Breast epithelium (tissue), 4 donors: Measurements from ENCODE around the gene SYNE1. TPM values are rescaled to one million over a fixed set of nuclear protein-coding genes. Genes with fewer than 3 reads are reported as not detected.

Source experiments
- DNase-seq, 2 donors: peaks; one replicate each; pipeline ENCODE4 v3.0.0-alpha.2; 2019; ENCODE audit warnings: low spot score in 2 of 2
- H3K27ac ChIP-seq, 2 donors: fragments of 200-600 bp; sonication (generic) in 1 of 2; one replicate each; pipeline ENCODE4 v1.5.1; 2016 to 2019; ENCODE audit warnings: mild to moderate bottlenecking in 1 of 2
- H3K27me3 ChIP-seq, 2 donors: fragments of 200-600 bp; sonication (generic) in 1 of 2; one replicate each; pipeline versions ENCODE4 v1.5.1 to v1.6.0; 2017 to 2019; ENCODE audit warnings: control low read depth in 1 of 2, mild to moderate bottlenecking in 1 of 2
- H3K36me3 ChIP-seq: fragments of 200-600 bp; one replicate; pipeline ENCODE4 v1.5.1; 2019
- H3K4me1 ChIP-seq, 2 donors: fragments of 200-600 bp; sonication (generic); one replicate each; pipeline ENCODE4 v1.5.1; 2016 to 2019; ENCODE audit warnings: control low read depth in 1 of 2
- H3K4me3 ChIP-seq, 3 donors: fragments of 200-600 bp; sonication (generic); 1 replicate in 2 of 3; 2 replicates in 1 of 3; pipeline ENCODE4 v1.5.1; 2016 to 2019; ENCODE audit warnings: mild to moderate bottlenecking in 3 of 3, moderate library complexity in 2 of 3
- H3K9me3 ChIP-seq, 2 donors: fragments of 200-600 bp; sonication (generic) in 1 of 2; one replicate each; pipeline ENCODE4 v1.5.1; 2016 to 2019; ENCODE audit warnings: control low read depth in 1 of 2
- CTCF ChIP-seq, 3 donors: fragments of 450-650 bp; IDR thresholded peaks; one replicate each; pipeline ENCODE4 v1.5.1; 2016 to 2017; ENCODE audit warnings: antibody characterized with exemption in 3 of 3, mild to moderate bottlenecking in 3 of 3, moderate library complexity in 3 of 3
- POLR2A ChIP-seq: fragments of 450-650 bp; IDR thresholded peaks from one replicate; pipeline ENCODE4 v1.6.1; 2016; ENCODE audit warnings: antibody characterized with exemption, mild to moderate bottlenecking, moderate library complexity
- POLR2AphosphoS5 ChIP-seq, 3 donors: sonication (generic); formaldehyde crosslinking; IDR thresholded peaks; one replicate each; pipeline ENCODE4 v1.6.1; 2017; ENCODE audit warnings: antibody characterized with exemption in 3 of 3
- intact Hi-C: fragments of 100-400 bp; cut with DNase I; formaldehyde crosslinking; loops from one replicate; pipeline ENCODE4 v1.15.1; 2023; ENCODE audit warnings: low total_unique reads
- total RNA-seq, 3 donors: library from RNA; depleted of rRNA; stranded (reverse); fragments of >200 nt; gene quantifications; one replicate each; pipeline ENCODE4 v1.1.0, GENCODE V29; 2016

The SYNE1 gene
- total RNA-seq, 3 donors from 2014 or later: 80.9 to 106 (median 95.7) TPM

GRCh38 chr6:152368751-152369624 lies 268.2 kb downstream of the SYNE1 start:
- H3K4me1 ChIP-seq: no peaks in the 10 kb centered on the region
- H3K36me3 ChIP-seq: no peaks in the 10 kb centered on the region
- DNase-seq: no peak
- intact Hi-C loops: no loop called here
- H3K27ac ChIP-seq: peak overlapping the region; percentile 30 to 57
- no peaks in the 10 kb centered on the region for H3K27me3 ChIP-seq
- peak overlapping the region in 2 of 3 donors; percentile 5 to 18 for H3K4me3 ChIP-seq
- no peaks in the 10 kb centered on the region for H3K9me3 ChIP-seq
- TF ChIP-seq POLR2A (no peak), POLR2AphosphoS5 (IDR thresholded peaks at IDR 0.05) (peak in 2 of 3 donors; percentile 36 to 78), CTCF (IDR thresholded peaks at IDR 0.05) (no peak)

GRCh38 chr6:152364866-152365265 lies 272.3 kb downstream of the SYNE1 start:
- Histone ChIP-seq H3K4me1 (no peaks in the 10 kb centered on the region), H3K36me3 (no peaks in the 10 kb centered on the region), H3K4me3 (no peak overlapping the region), H3K27ac (no peak overlapping the region), H3K27me3 (no peaks in the 10 kb centered on the region), H3K9me3 (no peaks in the 10 kb centered on the region)
- DNase-seq: no peak
- intact Hi-C loops: no loop called here
- TF ChIP-seq CTCF (IDR thresholded peaks at IDR 0.05): no peak
- TF ChIP-seq POLR2AphosphoS5 (IDR thresholded peaks at IDR 0.05): no peak
- TF ChIP-seq POLR2A: no peak

GRCh38 chr6:152360034-152360433 lies 277.1 kb downstream of the SYNE1 start:
- H3K27ac ChIP-seq: no peak overlapping the region
- TF ChIP-seq POLR2AphosphoS5 (IDR thresholded peaks at IDR 0.05): no peak
- TF ChIP-seq POLR2A: no peak
- TF ChIP-seq CTCF (IDR thresholded peaks at IDR 0.05): no peak
- no peak overlapping the region for H3K4me3 ChIP-seq
- intact Hi-C loops: no loop called here
- H3K27me3 ChIP-seq: no peaks in the 10 kb centered on the region
- no peak for DNase-seq
- no peaks in the 10 kb centered on the region for H3K4me1 ChIP-seq
- H3K36me3 ChIP-seq: no peaks in the 10 kb centered on the region
- no peaks in the 10 kb centered on the region for H3K9me3 ChIP-seq

GRCh38 chr6:152356662-152357061 lies 280.5 kb downstream of the SYNE1 start:
- Histone ChIP-seq H3K27ac (no peak overlapping the region), H3K9me3 (no peaks in the 10 kb centered on the region), H3K36me3 (peaks cover 5% of the 10 kb centered on the region), H3K4me1 (no peaks in the 10 kb centered on the region), H3K4me3 (no peak overlapping the region), H3K27me3 (no peaks in the 10 kb centered on the region)
- no peak for TF ChIP-seq POLR2AphosphoS5 (IDR thresholded peaks at IDR 0.05)
- peak in 1 of 3 donors; percentile 29 for TF ChIP-seq CTCF (IDR thresholded peaks at IDR 0.05)
- no peak for DNase-seq
- intact Hi-C loops: no loop called here

GRCh38 chr6:152356016-152356415 lies 281.1 kb downstream of the SYNE1 start:
- no peak for TF ChIP-seq CTCF (IDR thresholded peaks at IDR 0.05)
- no peak for TF ChIP-seq POLR2A
- no peak for TF ChIP-seq POLR2AphosphoS5 (IDR thresholded peaks at IDR 0.05)
- H3K4me3 ChIP-seq: no peak overlapping the region
- H3K36me3 ChIP-seq: peaks cover 7% of the 10 kb centered on the region
- H3K27ac ChIP-seq: no peak overlapping the region
- H3K9me3 ChIP-seq: no peaks in the 10 kb centered on the region
- intact Hi-C loops: no loop called here
- DNase-seq: no peak
- no peaks in the 10 kb centered on the region for H3K27me3 ChIP-seq
- H3K4me1 ChIP-seq: no peaks in the 10 kb centered on the region
